GM18868 (cell line): ENCODE data around the gene ARSI.
"Not testable (repeated sequence)": the region's sequence is repeated elsewhere in the genome, so short reads cannot be mapped to it uniquely, and the experiment has no call there.

Experiments
- ATAC-seq: cut with Tn5 transposase; IDR thresholded peaks from one replicate; pipeline ENCODE4 v1.9.1; 2021; ENCODE audit warnings: mild to moderate bottlenecking, moderate library complexity; ENCODE audit not compliant: unreplicated experiment

The ARSI gene

DNA sequence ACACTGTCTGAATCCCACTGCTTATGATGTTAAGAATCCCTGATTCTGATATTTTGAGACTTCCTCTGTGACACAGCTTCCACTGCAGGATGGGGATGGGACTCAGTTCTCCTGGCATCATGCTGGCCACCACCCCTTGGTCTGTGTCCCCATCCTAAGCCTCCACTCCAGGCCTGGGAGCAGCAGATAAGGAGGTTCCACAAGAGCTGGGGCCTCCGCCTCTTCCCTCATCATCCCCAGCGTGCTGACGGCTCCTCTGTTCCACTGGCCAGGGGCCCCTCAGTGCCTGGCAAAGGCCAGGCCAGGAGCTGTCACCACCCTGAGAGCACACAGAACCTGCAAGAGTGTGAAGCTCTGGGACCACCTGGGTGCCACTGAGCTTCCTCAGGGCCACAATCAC is 53.8 kb downstream of the ARSI start:
- ATAC-seq, result no peak

GRCh38 chr5:150248493-150248892 is 54.2 kb downstream of the ARSI start:
- not testable (repeated sequence) for ATAC-seq

DNA sequence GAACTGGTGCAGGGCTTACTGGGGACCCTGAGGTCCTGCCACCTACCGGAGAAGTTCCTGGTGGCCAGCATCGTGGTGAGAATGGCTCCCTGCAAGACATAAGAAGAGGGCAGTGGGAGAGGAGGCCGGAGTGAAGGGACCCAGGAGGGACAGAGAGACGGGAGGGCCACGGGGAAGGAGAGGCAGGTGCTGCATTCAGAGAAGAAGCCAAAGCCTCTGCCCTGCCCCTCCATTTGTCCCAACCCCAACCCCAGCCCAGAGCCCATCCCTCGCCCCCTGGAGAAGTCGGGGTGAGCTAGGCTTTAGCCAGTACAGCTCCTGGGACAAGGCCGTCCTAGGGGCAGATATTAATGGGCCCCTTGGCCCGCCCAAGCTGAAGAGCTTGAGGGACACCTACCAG is 55.0 kb downstream of the ARSI start:
- no peak for ATAC-seq

- no peak for ATAC-seq
Measured at GRCh38 chr5:150246835-150247234, 55.9 kb downstream of the ARSI start.

DNA sequence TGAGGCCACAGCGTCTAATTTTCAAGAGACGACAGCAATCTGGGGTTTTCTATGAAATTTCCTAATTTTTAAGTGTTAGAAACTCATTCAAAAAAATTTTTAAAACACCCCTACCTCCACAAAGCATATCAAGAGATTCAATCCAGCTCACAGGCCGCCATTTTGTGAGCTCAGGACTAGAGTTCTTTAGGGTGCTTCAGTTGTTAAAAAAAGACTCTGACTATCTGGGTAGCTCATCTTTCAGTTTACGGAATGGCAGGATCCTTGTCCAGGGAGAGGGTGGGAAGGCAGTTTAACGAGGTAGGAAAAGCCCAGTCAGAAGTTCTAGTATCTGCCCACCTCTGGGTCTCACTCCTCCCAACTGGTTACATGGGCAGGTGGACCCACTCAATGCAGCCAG is 56.3 kb downstream of the ARSI start:
- ATAC-seq, result no peak
